ENCODE data around the gene MYBPC1. TPM values are rescaled to one million over a fixed set of nuclear protein-coding genes. Genes with fewer than 3 reads are reported as not detected.

The MYBPC1 gene
- total and polyA plus RNA-seq, 2 of the 13 experiments (the other 11 are each of a cell fraction or from before 2014, with no cell fraction given), result 0.31 to 0.53 TPM

DNA sequence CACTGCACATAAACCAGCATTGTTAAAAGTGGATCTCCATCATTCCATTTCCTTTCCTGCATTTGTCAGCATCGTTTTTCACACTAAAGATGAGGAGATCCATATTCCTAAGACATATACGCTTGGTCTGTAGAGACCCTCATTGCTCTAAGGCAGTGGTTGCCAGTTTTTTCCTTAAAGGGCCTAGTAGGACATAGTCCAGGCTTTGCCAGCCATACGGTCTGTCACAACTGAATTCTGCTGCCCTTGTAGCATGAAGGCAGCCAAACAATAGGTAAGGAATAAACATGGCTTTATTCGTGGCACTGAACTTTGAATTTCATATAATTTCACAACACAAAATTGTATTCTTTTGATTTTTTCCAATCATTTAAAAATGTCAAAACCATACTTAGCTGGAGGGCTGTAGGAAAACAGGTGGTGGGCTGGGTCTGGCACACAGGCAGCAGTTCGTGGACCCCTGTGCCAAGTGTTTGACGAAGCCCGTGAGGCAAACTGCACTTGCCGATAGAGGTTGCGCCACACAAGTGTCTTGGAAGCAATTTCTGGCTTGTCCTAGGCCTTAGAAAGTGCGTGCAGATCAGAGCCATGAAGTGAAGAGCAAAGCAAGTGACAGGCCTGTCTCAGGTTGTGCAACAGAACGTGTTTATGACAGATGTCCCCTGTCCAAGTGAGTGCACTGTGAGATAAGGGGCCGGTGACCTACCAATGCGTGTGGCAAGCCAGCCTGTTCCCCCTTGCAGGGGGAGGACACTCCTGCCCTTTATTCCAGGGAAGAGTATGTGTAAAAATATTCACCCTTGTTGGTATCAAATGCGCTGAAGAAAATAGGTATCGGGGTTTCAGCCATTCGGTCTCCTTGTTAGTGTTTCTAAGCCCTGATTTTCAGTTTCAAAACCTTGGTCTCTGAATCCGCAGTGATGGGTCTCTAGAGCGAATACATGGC is 101.8 kb downstream of the MYBPC1 start (continued):
- TF ChIP-seq, protein P1, sequence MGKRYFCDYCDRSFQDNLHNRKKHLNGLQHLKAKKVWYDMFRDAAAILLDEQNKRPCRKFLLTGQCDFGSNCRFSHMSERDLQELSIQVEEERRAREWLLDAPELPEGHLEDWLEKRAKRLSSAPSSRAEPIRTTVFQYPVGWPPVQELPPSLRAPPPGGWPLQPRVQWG (CRISPR knock-in tag; IDR thresholded peaks at IDR 0.05; ENCODE audit: borderline replicate concordance, low read depth), result no peak
- TF ChIP-seq KLF12 (CRISPR knock-in tag; IDR thresholded peaks at IDR 0.05; ENCODE audit: borderline replicate concordance) (no peak), REXO4 (CRISPR knock-in tag; IDR thresholded peaks at IDR 0.05; ENCODE audit: borderline replicate concordance) (no peak), ZNF790 (CRISPR knock-in tag; IDR thresholded peaks at IDR 0.05; ENCODE audit: borderline replicate concordance) (no peak), TEAD2 (CRISPR knock-in tag; IDR thresholded peaks at IDR 0.05) (no peak), MTA1 (CRISPR knock-in tag; IDR thresholded peaks at IDR 0.05; ENCODE audit: borderline replicate concordance) (peak; percentile 76), ARID5B (CRISPR knock-in tag; IDR thresholded peaks at IDR 0.05) (peak; percentile 73), ZNF546 (CRISPR knock-in tag; conservative IDR thresholded peaks at IDR 0.05) (no peak), HDAC1 (CRISPR knock-in tag; IDR thresholded peaks at IDR 0.05) (peak; percentile 80; the same call in 1 of the 2 replicates), ZZZ3 (CRISPR knock-in tag; IDR thresholded peaks at IDR 0.05; ENCODE audit: borderline replicate concordance) (no peak), ZNF878 (CRISPR knock-in tag; IDR thresholded peaks at IDR 0.05) (no peak), CTCF (CRISPR knock-in tag; IDR thresholded peaks at IDR 0.05) (no peak), RELA (CRISPR knock-in tag; IDR thresholded peaks at IDR 0.05) (no peak)
- TF ChIP-seq, protein P2, sequence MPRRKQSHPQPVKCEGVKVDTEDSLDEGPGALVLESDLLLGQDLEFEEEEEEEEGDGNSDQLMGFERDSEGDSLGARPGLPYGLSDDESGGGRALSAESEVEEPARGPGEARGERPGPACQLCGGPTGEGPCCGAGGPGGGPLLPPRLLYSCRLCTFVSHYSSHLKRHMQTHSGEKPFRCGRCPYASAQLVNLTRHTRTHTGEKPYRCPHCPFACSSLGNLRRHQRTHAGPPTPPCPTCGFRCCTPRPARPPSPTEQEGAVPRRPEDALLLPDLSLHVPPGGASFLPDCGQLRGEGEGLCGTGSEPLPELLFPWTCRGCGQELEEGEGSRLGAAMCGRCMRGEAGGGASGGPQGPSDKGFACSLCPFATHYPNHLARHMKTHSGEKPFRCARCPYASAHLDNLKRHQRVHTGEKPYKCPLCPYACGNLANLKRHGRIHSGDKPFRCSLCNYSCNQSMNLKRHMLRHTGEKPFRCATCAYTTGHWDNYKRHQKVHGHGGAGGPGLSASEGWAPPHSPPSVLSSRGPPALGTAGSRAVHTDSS (CRISPR knock-in tag; conservative IDR thresholded peaks at IDR 0.05), result no peak
- TF ChIP-seq, protein P3, sequence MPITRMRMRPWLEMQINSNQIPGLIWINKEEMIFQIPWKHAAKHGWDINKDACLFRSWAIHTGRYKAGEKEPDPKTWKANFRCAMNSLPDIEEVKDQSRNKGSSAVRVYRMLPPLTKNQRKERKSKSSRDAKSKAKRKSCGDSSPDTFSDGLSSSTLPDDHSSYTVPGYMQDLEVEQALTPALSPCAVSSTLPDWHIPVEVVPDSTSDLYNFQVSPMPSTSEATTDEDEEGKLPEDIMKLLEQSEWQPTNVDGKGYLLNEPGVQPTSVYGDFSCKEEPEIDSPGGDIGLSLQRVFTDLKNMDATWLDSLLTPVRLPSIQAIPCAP (CRISPR knock-in tag; IDR thresholded peaks at IDR 0.05; ENCODE audit: low read depth), result no peak
- TF ChIP-seq, protein P4, sequence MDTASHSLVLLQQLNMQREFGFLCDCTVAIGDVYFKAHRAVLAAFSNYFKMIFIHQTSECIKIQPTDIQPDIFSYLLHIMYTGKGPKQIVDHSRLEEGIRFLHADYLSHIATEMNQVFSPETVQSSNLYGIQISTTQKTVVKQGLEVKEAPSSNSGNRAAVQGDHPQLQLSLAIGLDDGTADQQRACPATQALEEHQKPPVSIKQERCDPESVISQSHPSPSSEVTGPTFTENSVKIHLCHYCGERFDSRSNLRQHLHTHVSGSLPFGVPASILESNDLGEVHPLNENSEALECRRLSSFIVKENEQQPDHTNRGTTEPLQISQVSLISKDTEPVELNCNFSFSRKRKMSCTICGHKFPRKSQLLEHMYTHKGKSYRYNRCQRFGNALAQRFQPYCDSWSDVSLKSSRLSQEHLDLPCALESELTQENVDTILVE (CRISPR knock-in tag; IDR thresholded peaks at IDR 0.05), result no peak
- TF ChIP-seq, protein P5, sequence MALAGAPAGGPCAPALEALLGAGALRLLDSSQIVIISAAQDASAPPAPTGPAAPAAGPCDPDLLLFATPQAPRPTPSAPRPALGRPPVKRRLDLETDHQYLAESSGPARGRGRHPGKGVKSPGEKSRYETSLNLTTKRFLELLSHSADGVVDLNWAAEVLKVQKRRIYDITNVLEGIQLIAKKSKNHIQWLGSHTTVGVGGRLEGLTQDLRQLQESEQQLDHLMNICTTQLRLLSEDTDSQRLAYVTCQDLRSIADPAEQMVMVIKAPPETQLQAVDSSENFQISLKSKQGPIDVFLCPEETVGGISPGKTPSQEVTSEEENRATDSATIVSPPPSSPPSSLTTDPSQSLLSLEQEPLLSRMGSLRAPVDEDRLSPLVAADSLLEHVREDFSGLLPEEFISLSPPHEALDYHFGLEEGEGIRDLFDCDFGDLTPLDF (CRISPR knock-in tag; IDR thresholded peaks at IDR 0.05), result no peak
